Right renal pelvis (tissue), 4 donors: ENCODE results near the gene ANKRD39. TPM values are rescaled to one million over a fixed set of nuclear protein-coding genes. Genes with fewer than 3 reads are reported as not detected.
"Not testable (repeated sequence)": the region's sequence is repeated elsewhere in the genome, so short reads cannot be mapped to it uniquely, and the experiment has no call there.

Source experiments
- DNase-seq, 4 donors: peaks; one replicate each; pipeline ENCODE4 v3.0.0-alpha.2; 2013; ENCODE audit warnings: low read depth in 4 of 4, low spot score in 3 of 4, missing footprints in 1 of 4
- polyA plus RNA-seq, 4 donors: library from polyadenylated mRNA; unstranded; fragments of 120-200 nt; gene quantifications; one replicate each; pipeline ENCODE4 v1.2.1, GENCODE V29; 2013; ENCODE audit not compliant: insufficient read length in 4 of 4

Gene ANKRD39
- polyA plus RNA-seq, 4 donors: 7.5 to 10.4 (median 8.4) TPM

DNA sequence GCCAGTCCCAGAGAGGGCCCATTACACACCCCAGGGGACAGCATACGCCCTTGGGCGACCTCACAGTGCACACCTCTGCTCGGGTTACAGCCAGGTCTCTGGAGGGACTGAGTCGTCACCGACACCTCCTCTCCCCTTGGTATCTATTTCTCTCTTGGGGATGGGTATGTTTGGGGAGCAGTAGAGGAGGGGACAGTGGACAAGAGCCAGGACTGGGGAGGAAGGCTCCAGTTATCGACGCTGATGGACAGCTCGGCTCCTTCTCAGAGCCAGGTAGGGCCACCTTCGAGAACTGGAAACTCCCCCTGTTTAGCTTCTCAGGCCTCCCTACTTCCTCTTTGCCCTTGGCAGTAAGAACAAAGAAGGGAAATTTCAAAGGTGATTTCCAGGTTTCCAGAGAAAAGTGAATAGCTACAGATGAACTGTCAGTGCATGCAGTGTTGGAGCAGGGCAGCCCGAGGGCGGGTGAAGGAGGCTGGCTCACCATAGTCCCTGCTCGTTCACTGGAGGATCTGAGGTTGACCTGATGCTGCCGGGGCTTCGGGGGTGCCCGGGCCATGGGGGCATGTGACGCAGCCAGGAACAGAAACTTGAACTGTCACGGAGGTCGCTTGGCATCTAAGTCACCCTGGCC lies 16.5 kb upstream of the ANKRD39 start:
- DNase-seq: no peak

DNA sequence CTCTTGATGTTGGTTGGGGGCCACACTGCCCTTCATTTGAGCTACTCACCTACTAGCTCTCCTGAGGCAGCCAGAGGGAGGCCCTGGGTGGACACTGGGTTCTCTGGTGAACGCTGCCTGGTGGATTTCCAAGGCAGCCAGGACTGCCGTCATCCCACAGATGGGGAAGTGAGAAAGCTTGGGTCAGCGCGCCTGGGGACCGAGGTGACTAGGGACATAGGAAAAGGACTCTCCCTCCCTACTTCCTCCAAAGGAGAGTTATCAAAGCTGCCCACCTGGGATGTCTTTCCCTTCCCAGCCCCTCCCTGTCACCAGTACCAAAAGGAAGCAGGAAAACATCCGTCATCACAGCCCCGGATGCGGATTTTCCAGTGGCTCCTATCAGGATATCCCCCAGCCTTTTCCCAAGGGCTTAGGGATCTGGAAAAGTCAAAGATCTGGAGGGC lies 15.9 kb upstream of the ANKRD39 start:
- no peak for DNase-seq

DNA sequence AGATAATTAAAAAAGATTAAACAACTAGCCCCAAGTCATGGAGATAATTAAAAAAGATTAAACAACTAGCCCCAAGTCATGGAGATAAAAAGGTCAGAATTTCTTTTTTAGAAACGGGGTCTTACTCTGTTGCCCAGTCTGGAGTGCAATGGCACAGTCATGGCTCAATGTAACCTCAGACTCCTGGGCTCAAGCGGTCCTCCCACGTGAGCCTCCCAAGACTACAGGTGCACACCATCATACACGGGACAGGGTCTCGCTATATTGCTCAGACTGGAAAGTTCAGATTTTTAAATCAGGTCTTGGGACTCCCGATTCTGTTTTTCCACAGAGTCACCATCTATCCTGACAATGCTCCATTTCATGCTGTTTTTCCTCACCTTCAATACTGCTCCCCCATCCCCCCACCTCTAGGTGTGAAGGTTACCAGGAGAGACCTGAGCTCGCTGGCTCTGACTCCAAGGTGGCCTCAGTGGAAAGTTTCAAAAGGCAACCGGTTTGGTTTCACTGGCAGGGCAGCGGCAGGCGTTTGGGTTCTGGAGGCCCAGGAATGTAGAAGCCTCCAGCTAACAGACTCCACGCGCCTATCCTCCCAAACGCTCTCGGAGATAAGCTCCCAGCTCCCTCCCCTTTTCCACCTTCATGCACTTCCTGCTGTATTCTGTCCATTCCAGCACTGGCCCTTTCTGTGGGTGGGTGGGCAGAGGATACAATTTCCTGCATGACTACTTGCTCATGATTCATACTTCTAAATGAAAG lies 15.0 kb upstream of the ANKRD39 start:
- no peak for DNase-seq

DNA sequence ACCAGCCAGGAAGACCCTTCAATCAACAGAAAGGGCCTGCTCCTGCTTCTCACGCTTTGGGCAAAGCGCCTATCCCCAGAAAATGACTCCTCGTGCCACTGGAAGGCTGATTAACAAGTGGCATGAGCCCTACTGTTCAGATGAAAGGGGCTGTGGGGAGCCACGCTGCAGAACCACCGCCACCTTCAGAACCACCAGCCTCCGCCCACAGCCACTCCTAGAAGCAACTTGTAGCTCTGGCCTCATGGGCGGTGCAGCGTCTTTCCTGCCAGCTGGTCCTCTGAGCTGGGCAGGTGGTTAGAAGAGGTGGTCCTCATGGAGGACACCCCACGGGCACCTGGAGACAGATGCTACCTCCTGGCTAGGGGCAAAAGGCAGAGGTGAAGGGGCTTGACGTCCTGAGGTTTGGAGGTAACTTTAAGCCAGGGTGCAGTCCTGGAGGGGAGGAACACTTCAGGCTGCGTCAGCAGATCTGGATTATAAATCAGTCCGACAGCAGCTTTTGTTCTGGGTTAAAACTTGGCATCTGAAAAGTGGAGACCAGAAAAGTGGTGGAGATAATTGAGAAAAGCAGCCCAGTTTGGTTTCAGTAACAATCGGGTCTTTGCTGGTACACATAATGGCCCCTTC lies 12.9 kb upstream of the ANKRD39 start:
- DNase-seq: no peak

DNA sequence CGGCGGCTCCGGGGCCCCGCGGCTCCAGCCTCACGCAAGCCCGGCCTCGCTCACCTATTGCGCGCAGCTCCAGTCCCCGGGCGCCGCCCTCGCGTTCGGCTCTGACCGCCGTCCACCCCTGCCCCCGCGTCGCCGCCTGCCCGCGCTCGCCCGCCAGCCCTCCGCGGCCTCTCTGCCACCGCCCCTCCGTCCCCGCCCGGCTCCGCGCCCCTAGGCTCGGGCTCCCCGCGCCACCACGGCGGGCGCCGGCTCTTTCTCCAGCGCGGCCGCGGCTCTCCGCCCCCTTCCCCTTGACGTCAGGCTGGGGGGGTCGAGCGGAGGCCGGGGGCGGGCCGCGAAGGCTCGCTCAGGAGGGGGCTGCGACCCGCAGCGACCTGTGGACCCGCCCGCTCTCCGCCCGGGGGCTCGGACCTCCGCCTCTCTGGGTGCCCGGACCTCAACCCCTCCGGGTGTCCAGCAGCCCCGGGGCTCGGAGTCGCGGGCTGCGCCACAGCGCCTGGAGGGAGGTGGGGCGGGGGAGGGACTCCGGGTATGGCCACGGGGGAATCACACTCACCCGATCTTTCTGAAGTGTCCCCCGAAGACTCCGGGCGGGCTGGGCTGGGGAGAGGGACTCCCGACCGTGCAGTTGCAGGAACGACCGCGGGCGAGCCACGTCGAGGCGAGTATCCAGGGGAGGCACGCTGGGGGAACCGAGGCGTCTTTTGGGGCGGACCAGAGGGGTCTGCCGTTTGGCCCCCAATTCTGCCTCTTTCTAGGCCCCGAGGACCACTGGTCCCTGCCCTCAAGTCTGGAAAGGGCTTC lies 12.2 kb upstream of the ANKRD39 start, which contains the start of gene SEMA4C:
Gene SEMA4C (minus strand): TSS at position 259 of the 804 bp plus-strand sequence. CDS start 2,194 bp downstream, outside the sequence.
- DNase-seq: peak in 1 of 4 donors; percentile 48

DNA sequence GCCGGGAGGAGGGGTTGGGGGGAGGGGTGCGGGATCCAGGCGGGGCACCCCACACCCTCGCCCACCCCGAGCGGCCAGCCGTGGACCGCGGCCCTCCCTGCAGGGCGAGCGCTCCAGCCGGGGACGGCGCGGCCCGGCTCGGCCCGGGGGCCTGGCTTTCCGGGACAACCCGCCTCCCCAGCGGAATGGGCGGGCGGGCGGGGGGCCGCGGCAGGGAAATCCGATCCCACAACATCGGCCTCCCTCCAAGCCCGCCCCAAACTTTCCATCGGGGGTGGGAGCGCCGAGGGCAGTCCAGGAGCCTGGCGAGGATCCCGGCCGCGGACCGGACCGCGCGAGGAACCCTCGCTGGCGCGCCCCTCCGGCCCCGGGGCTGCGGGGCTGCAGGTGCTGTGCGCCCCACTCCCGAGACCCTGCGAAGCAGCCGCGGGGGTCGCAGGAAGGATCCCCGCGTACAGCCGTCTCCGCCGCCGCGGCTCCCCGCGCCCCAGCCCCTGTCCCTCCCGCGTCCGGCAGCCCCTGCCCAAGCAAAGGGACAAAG lies 11.5 kb upstream of the ANKRD39 start:
- peak in 1 of 4 donors; percentile 54 for DNase-seq

DNA sequence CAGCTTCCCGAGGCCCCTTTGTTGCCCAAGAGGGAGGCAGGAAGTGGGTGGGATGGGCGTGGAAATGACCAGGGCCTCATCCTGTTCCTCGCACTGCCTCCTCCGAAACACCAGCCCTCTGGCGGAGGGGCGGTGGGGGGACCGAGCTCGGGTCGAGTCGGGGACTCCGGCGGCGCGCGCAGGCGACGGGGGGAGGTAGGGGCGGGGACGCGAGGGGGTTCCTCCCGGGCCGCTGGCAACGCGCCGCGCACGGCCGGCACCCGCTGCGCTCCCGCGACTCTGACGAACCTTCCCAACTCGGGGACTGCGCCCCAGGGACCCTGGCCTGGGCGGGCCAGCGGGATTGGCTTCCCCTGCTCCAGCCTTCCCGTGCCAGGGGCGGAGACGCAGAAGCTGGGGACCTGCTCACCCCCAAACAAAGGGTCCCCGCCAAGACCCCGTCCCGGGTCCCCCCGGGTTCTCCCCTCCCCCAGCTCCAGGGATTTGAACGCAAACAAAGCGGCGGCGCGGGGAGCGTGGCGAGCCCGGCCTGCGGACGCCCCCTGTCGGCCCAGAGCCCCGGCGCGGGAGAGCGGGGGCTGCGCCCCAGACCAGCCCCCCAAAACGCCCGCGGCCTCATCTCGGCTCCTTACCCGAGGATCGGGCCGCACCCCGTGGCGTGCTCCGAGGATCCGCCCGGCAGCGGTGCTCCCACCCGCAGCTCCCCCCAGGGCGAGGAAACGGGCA lies 10.9 kb upstream of the ANKRD39 start:
- DNase-seq: peak in 2 of 4 donors; percentile 65 to 76

DNA sequence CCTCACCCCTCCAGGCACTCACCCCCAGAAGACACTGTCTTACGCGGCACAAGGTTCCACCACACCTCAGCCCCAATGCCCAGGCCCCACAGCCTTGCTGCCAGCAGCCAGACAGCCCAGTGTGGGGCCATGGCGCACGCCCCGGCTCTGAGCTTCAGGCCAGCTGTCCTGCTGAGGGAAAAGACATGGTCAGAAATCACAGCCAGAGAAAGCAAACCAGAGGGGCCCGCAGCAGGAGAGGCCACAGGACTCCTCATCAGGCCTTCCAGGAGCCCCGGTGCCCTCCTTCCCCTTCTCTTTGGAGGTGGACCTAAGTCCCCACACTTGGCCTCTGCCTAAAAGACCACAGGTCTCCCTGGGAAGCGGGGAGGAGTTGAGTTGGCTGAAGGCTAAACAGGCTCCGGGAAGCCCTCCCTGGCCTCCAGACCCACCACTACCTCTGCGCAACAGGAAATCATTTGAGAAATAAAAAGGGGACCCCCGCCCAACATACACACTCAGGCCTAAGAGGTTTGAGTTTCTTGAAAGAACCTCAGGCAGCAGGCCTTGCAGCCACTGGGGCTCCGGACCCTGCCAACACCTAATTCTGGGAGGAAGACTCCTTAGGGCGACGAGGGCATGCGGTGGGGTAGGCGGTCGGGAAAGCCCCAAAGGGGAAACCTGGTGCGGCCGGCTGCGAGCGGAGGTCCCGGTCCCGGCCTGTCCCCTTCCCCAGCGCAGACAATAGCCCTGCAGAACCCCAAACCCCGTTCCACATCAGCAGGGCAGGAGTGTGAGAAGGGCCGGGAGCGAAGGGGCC lies 10.1 kb upstream of the ANKRD39 start:
- no peak for DNase-seq

DNA sequence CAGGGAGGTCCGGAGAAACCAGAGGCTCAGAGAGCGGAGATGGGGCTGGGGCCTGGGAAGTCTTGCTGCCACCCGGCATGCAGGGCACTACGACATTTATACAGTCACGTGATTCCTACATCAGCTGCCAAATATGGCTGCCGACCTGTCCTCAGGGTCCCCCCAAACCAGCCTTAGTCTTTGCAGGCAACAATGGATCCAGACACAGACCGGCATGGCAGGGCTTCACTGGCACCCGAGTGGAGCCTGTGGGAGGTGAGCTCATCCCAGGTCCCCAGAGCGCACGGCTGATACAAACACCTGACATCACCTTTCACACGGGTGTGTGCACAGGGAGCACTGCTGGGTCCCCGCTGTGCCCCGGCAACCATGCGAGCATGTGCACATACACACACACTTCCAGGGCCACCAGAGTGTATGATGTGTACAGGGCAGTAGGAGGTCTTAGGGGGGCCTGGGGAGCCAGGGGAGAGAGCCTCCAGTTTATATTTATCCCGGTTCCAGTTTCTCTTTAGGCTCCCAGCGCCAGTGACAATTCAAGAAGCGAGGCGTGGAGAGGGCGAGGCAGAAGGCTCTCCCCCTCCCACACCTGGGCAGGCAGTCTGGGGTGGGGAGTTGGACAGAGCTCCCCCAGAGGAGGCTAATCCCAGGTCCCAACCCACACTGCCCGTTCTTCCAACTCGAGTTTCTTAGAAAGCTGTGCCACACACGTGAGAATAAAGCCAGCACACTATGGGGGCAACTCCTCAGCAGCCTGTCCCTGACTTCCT lies 9.4 kb upstream of the ANKRD39 start:
- no peak for DNase-seq

DNA sequence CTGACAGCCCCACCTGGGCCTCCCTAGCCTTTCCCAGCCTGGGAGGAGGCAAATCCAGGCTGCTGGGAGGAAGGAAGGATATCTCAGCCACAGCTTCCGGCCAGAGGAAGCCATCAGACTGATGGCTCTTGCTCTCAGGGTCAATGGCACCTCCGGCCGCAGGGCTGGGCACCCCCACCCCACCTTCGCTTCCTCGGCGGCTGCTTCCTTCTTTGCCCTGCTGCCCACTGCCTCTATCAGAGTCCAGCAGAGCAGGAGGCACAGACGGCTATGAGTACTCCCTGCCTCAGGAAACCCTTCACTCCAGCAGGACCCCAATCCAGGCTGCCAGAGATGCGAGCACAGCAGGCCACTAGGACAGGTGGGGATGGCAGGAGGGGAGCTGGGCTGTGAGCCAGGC lies 8.8 kb upstream of the ANKRD39 start:
- DNase-seq: no peak

DNA sequence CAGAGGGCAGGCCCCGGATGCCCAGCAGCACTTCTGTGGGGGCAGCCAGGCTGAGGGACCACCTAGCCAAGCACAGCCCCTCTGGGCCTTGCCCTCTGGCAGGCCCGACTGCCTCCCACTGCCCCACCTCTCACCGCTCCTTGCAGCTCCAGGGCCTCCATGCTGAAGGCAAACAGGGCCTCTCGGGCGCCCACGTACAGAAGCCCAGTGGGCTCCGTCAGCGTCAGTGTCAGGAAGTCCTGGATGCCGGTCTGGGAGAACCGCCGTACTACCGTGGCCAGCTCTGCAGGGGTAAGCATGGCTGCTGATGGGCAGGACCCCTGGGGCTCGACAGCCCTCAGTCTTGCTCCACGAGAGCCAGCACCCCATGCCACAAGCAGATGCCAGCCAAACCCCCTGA lies 8.3 kb upstream of the ANKRD39 start:
- no peak for DNase-seq

DNA sequence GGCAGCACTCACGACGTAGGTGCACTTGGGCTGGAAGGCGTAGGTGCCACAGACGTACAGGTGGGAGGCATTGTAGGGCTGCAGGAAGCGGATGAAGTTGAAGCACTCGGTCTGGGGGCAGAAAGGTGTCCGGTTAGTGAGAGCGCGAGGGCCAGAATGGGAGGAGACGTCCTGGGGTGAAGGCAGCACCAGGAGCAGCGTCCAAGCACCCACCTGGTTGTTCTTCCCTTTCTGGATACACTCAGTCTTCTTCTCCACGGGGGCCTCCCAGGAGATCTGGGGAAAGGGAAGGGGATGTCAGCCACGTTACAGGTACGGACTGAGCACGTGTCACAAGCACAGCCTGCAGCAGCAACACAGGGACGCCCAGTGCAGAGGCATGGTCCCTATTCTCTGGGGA lies 7.8 kb upstream of the ANKRD39 start:
- no peak for DNase-seq

DNA sequence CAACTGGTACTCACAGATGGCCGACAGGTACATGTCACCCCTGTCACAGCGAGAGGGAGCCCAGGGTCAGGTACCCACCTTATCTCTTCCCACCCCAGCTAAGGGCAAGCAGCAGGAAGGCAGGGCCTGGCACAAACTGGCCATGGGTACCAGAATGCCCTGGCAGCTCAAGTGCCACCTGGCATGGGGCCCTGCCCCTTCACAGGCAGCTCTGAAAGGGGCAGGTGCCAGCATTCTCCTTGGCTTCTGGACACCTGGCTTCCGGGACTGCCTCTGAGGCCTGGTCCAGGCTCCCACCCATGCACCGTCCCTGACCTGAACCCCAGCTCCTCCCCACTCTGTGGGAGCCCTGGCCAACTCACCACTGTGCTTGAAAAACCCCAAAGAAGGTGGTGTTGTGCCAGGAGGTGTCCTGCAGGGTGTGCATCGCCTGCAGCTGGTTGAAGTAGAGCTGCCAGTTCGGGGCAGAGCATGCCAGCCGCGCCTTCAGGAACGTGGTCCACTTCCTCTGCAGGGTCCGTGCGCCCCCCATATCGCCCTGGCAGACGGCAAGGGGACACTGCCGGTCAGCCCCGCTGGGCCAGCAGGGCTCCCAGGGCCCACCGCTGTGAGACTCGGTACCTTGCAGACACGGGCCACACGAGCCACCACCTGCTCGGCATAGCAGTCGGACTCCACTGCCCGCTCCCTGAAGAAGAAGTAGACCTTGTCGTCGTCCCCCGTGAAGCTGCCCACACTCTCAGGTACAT lies 6.7 kb upstream of the ANKRD39 start:
- DNase-seq: no peak

DNA sequence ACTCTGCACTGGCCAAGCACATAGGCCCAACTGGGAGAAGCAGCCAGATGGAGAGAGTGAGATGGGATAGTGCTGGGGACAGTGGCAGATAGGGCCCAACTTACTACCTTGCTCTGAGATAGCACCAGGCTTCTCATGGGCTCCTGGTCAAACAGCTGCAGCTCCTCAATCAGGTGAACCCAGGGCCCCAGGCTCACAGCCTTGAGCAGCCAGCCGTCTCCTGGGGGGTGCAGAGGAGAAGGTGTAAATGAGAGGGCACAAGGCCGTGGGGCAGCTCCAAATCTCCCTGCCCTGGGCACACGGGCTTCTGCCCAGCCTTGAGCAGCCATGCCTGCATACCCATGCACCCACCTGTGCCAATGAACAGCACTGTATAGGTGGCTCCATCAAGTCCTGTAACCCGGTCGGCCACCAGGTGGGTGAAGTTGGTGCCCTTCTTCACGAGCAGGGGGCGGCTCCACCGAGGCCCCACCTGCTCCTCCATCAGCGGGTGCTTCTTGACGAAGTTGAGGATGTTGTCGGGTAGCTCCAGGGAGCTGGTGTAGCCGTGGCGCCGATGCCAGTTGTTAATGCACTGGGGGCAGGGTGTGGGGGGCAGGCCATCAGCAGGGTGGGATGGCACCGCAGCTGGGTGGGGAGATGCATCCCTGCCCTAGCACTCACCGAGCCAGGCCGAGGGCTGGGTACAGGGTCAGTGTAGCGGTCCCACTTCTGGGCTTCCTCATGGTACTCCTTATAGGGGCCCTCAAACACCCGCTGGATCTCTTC lies 5.9 kb upstream of the ANKRD39 start:
- DNase-seq: no peak

DNA sequence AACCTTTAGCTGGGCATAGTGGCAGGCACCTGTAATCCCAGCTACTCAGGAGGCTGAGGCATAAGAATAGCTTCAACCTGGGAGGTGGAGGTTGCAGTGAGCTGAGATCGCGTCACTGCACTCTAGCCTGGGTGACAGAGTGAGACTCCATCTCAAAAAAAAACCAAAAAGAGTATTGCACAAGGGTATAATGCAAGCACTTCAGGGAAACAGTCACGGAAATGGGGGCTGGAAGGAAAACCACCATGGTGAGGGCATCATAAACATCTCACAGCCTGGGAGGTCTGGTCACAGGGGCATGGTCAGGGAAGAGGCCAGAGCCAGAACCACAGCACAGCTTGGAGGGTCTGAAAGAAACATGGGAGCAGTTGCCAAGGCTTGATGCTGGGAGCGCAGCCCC lies 5.2 kb upstream of the ANKRD39 start:
- not testable (repeated sequence) for DNase-seq

DNA sequence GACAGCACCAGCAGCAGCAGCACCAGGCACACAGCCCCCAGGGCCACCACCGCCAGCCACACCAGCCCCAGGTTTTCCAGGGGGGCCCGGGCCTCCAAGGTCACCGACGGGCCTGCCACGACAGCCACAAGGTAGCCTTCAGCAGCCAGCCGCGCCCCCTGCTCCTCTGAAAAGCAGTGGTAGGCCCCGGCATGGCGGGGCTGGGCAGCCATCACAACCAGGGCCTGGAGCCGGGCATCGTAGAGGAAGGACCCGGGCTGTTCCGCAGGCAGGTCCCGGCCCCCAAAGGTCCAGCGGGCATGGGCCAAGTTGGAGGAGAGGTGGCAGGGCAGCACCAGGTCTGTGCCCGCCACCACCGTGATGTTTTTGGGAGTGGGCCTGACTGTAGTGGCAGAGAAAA lies 3.3 kb upstream of the ANKRD39 start:
- DNase-seq: no peak
